Endodermal cell (in vitro differentiated cells): ENCODE data around the gene METTL16. TPM values are rescaled to one million over a fixed set of nuclear protein-coding genes. Genes with fewer than 3 reads are reported as not detected.
A peak's percentile ranks its signal among the peaks of the same experiment; 100 is the strongest.

Source experiments
- DNase-seq: peaks from one replicate; pipeline ENCODE4 v3.0.0-alpha.2; 2017
- H3K27ac ChIP-seq: 2 replicates; pipeline ENCODE4 v1.5.1; 2013; ENCODE audit warnings: mild to moderate bottlenecking, low read depth, low read length, moderate library complexity
- H3K27me3 ChIP-seq: 2 replicates; pipeline ENCODE4 v1.6.1; 2013; ENCODE audit warnings: mild to moderate bottlenecking, low read length, moderate library complexity; ENCODE audit not compliant: insufficient read depth, control insufficient read depth, poor library complexity, severe bottlenecking
- H3K36me3 ChIP-seq: 2 replicates; pipeline ENCODE4 v1.7.0; 2013; ENCODE audit warnings: mild to moderate bottlenecking, low read length, moderate library complexity; ENCODE audit not compliant: control insufficient read depth, insufficient read depth
- H3K4me1 ChIP-seq: one replicate; pipeline ENCODE4 v1.7.0; 2013; ENCODE audit warnings: low read length; ENCODE audit not compliant: control insufficient read depth, insufficient read depth
- H3K4me3 ChIP-seq: 2 replicates; pipeline ENCODE4 v1.5.1; 2013; ENCODE audit warnings: mild to moderate bottlenecking, low read length, moderate library complexity
- H3K9ac ChIP-seq: 2 replicates; pipeline ENCODE4 v1.6.1; 2013; ENCODE audit warnings: mild to moderate bottlenecking, low read length, moderate library complexity; ENCODE audit not compliant: poor library complexity, severe bottlenecking; ENCODE audit errors: extremely low read depth
- H3K9me3 ChIP-seq: 2 replicates; pipeline ENCODE4 v1.6.1; 2013; ENCODE audit warnings: mild to moderate bottlenecking, low read length, moderate library complexity; ENCODE audit not compliant: control insufficient read depth
- H3K27ac Mint-ChIP-seq: 2 replicates; pipeline ENCODE4 v1.8.0; 2020; ENCODE audit warnings: mixed read lengths
- H3K27me3 Mint-ChIP-seq: 2 replicates; pipeline ENCODE4 v1.8.0; 2021; ENCODE audit warnings: mild to moderate bottlenecking, mixed read lengths; ENCODE audit not compliant: insufficient read depth
- H3K36me3 Mint-ChIP-seq: 2 replicates; pipeline ENCODE4 v1.8.0; 2020; ENCODE audit warnings: low read depth, mixed read lengths
- H3K4me1 Mint-ChIP-seq: 2 replicates; pipeline ENCODE4 v1.8.0; 2020; ENCODE audit warnings: mixed read lengths
- H3K4me3 Mint-ChIP-seq: 2 replicates; pipeline ENCODE4 v1.8.0; 2020; ENCODE audit warnings: mild to moderate bottlenecking, moderate library complexity, mixed read lengths
- H3K9me3 Mint-ChIP-seq: 2 replicates; pipeline ENCODE4 v1.8.0; 2020; ENCODE audit warnings: mild to moderate bottlenecking, mixed read lengths
- WGBS, 2 experiments: methylation state at CpG; one replicate each; pipeline versions ENCODE4 v1.1.5 to v1.1.7; 2013; ENCODE audit warnings: missing lambda C conversion rate in 2 of 2, mixed read lengths in 1 of 2; ENCODE audit not compliant: insufficient coverage in 1 of 2, insufficient read length in 1 of 2; 5-methylcytosine and 5-hydroxymethylcytosine counted together
- total RNA-seq, 2 donors: library from RNA; stranded (reverse); fragmentation: NEBNext Ultra II Directional in 1 of 2; extraction: Animal tissue kit (Norgen Biotek cat#: 25700) in 1 of 2; gene quantifications; 2 replicates in 1 of 2; 3 replicates in 1 of 2; pipeline ENCODE4 v1.2.1, GENCODE V29; 2021
- TF ChIP-seq, protein P1 (sequence below): fragments of 200-600 bp; sonication (generic); conservative IDR thresholded peaks from 2 replicates; pipeline ENCODE4 v1.5.0; 2021; ENCODE audit warnings: antibody characterized with exemption, mild to moderate bottlenecking

METTL16 gene
- total RNA-seq, 2 donors from 2014 or later: 51.5 to 59.6 TPM

- no peak overlapping the region for H3K4me3 Mint-ChIP-seq
- WGBS, 2 experiments: 95 to 98% methylated on average over 19 to 26 of the region's 26 CpGs
- H3K9me3 Mint-ChIP-seq: no peaks in the 10 kb centered on the region
- H3K27me3 Mint-ChIP-seq: no peaks in the 10 kb centered on the region
- no peaks in the 10 kb centered on the region for H3K9me3 ChIP-seq
- no peak overlapping the region for H3K4me3 ChIP-seq
- no peak for DNase-seq
- H3K4me1 Mint-ChIP-seq: peaks cover 1% of the 10 kb centered on the region
- no peaks in the 10 kb centered on the region for H3K27me3 ChIP-seq
- no peak overlapping the region for H3K27ac ChIP-seq
- H3K9ac ChIP-seq: no peak overlapping the region
- peaks cover 8% of the 10 kb centered on the region for H3K36me3 Mint-ChIP-seq
- peaks cover 17% of the 10 kb centered on the region for H3K36me3 ChIP-seq
- TF ChIP-seq, protein P1, sequence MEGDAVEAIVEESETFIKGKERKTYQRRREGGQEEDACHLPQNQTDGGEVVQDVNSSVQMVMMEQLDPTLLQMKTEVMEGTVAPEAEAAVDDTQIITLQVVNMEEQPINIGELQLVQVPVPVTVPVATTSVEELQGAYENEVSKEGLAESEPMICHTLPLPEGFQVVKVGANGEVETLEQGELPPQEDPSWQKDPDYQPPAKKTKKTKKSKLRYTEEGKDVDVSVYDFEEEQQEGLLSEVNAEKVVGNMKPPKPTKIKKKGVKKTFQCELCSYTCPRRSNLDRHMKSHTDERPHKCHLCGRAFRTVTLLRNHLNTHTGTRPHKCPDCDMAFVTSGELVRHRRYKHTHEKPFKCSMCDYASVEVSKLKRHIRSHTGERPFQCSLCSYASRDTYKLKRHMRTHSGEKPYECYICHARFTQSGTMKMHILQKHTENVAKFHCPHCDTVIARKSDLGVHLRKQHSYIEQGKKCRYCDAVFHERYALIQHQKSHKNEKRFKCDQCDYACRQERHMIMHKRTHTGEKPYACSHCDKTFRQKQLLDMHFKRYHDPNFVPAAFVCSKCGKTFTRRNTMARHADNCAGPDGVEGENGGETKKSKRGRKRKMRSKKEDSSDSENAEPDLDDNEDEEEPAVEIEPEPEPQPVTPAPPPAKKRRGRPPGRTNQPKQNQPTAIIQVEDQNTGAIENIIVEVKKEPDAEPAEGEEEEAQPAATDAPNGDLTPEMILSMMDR: no peak
- no peaks in the 10 kb centered on the region for H3K4me1 ChIP-seq
- H3K27ac Mint-ChIP-seq: no peak overlapping the region
Observed at GRCh38 chr17:2372180-2372579, 139.5 kb downstream of the METTL16 start.

DNA sequence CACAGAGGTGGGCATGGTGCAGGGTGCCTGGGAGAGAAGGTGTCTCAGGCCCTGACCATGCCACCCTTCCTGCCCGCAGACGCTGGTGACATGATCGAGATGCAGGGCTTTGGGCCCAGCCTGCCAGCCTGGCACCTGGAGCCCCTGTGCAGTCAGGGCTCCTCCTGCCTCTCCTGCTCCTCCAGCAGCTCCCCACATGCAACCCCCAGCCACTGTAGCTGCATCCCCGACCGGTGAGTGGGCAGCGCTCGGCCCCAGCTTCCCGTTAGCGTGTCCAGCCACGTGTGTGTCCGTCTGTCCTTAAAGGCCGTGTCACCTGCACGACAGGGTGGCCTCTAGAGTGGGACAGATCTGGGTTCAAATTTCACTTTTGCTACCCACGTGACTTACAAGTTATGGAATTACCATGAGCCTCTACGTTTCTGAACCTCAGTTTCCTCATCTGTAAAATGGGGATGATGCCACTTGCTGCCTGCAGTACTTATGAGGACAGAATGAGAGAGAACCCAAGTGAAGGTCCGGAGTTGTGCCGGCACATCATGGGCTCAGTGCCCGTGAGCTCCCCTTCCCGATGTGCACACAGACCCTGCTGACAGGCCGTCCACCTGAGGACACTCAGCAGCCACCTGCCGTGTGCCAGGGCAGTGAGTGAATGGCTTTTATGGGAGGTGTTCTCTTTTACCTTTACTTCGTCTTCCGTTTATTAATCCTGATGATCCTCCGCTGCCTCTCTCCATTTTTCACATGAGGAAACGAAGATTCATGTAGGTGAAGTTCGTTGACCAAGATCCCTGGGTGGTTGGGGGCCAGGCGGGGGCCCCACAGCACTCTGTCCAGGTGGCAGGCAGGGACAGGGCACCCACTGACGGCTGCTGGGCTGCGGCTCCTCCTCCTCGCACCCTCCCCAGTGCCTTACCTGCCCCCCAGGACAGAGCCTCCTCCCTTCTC, 140.2 kb downstream of the METTL16 start:
- DNase-seq: no peak
- no peak overlapping the region for H3K27ac ChIP-seq
- Mint-ChIP-seq H3K4me3 (no peak overlapping the region), H3K27ac (no peak overlapping the region), H3K4me1 (peaks cover 1% of the 10 kb centered on the region), H3K36me3 (peaks cover 6% of the 10 kb centered on the region), H3K27me3 (no peaks in the 10 kb centered on the region), H3K9me3 (no peaks in the 10 kb centered on the region)
- no peaks in the 10 kb centered on the region for H3K4me1 ChIP-seq
- H3K4me3 ChIP-seq: no peak overlapping the region
- TF ChIP-seq, protein P1: no peak
- H3K9me3 ChIP-seq: no peaks in the 10 kb centered on the region
- 94 to 96% methylated on average over 18 to 30 of the region's 30 CpGs for WGBS, 2 experiments
- no peak overlapping the region for H3K9ac ChIP-seq
- H3K36me3 ChIP-seq: peaks cover 11% of the 10 kb centered on the region
- no peaks in the 10 kb centered on the region for H3K27me3 ChIP-seq

DNA sequence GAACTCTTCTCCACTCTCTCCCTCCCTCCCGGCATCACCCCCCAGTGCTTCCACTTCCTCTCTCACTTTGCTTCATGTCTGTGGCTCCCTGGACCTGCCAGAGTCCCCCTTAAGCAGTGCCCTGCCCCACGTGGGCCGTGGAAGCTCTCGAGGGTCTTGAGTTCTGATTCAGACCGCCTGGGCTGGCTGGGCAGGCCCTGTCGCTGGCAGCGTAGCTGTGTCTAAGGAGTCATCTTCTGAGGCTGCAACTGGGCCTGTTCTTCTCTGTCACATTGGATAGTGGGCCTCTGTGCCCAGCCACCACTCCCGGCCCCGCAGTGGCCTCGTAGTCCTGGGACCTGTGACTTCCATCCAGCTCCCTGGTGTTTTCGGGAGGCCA, 141.5 kb downstream of the METTL16 start:
- Mint-ChIP-seq H3K4me3 (no peak overlapping the region), H3K9me3 (no peaks in the 10 kb centered on the region), H3K36me3 (peaks cover 6% of the 10 kb centered on the region), H3K4me1 (peaks cover 1% of the 10 kb centered on the region), H3K27ac (peak overlapping the region; percentile 68), H3K27me3 (no peaks in the 10 kb centered on the region)
- Histone ChIP-seq H3K27me3 (no peaks in the 10 kb centered on the region), H3K4me3 (no peak overlapping the region), H3K27ac (no peak overlapping the region), H3K36me3 (peaks cover 6% of the 10 kb centered on the region), H3K9me3 (no peaks in the 10 kb centered on the region), H3K9ac (no peak overlapping the region), H3K4me1 (no peaks in the 10 kb centered on the region)
- TF ChIP-seq, protein P1: no peak
- no peak for DNase-seq
- WGBS, 2 experiments: 89 to 90% methylated on average over 11 of the region's 11 CpGs
